AG04449 (cell line): ENCODE results near the gene AKAP7.

Experiments
- CTCF ChIA-PET: fragments of 350-600 bp; formaldehyde crosslinking; extraction: SDS; loops from one replicate; lab custom pipeline; 2021; ENCODE audit warnings: antibody characterized with exemption; lab: Yijun Ruan, JAX
- POLR2A ChIA-PET: fragments of 400-600, 350-600 bp; formaldehyde crosslinking; extraction: SDS; loops from one replicate; lab custom pipeline; 2020; ENCODE audit warnings: antibody characterized with exemption, inconsistent platforms; lab: Yijun Ruan, JAX
- DNase-seq: peaks from one replicate; pipeline ENCODE4 v3.0.0-alpha.2; 2010; ENCODE audit warnings: low read depth, low spot score
- H3K4me3 ChIP-seq: 2 replicates; pipeline ENCODE4 v1.5.1; 2011; ENCODE audit warnings: low read depth, mild to moderate bottlenecking, control low read depth, low read length
- CTCF ChIP-seq: IDR thresholded peaks from one replicate; pipeline ENCODE4 v1.5.1; 2011; ENCODE audit warnings: mild to moderate bottlenecking, moderate library complexity, low read length, control low read depth, inconsistent platforms; ENCODE audit not compliant: insufficient read depth; ENCODE audit errors: missing control alignments

The AKAP7 gene

GRCh38 chr6:131262060-131262459 is 126.8 kb downstream of the AKAP7 start:
- no peak for DNase-seq
- no peak overlapping the region for H3K4me3 ChIP-seq
- CTCF ChIA-PET: no interaction called here
- POLR2A ChIA-PET: no interaction called here
- no peak for TF ChIP-seq CTCF

- no peak overlapping the region for H3K4me3 ChIP-seq
- TF ChIP-seq CTCF: no peak
- POLR2A ChIA-PET: no interaction called here
- CTCF ChIA-PET: interaction anchor here (1.1 to 2.0 kb wide), 2 partner anchors 17 to 83 kb away, joined by 3 to 5 read pairs; no protein-coding TSS in a partner anchor
- no peak for DNase-seq
Observed at GRCh38 chr6:131265939-131266338, 130.7 kb downstream of the AKAP7 start.

GRCh38 chr6:131268303-131268702 is 133.0 kb downstream of the AKAP7 start:
- no peak for TF ChIP-seq CTCF
- no peak overlapping the region for H3K4me3 ChIP-seq
- ChIA-PET POLR2A (no interaction called here), CTCF (no interaction called here)
- DNase-seq: no peak

- TF ChIP-seq CTCF: no peak
- CTCF ChIA-PET: no interaction called here
- POLR2A ChIA-PET: no interaction called here
- no peak overlapping the region for H3K4me3 ChIP-seq
- no peak for DNase-seq
Observed at GRCh38 chr6:131269565-131270391, 134.5 kb downstream of the AKAP7 start.

GRCh38 chr6:131270534-131270933 is 135.3 kb downstream of the AKAP7 start:
- no peak for DNase-seq
- CTCF ChIA-PET: no interaction called here
- no peak overlapping the region for H3K4me3 ChIP-seq
- POLR2A ChIA-PET: no interaction called here
- no peak for TF ChIP-seq CTCF

- TF ChIP-seq CTCF: no peak
- no peak for DNase-seq
- CTCF ChIA-PET: no interaction called here
- H3K4me3 ChIP-seq: no peak overlapping the region
- POLR2A ChIA-PET: no interaction called here
Observed at GRCh38 chr6:131275273-131275672, 140.0 kb downstream of the AKAP7 start.
